GM10266 (cell line): ENCODE data around the gene DNAI1.

ENCODE experiments used
- DNase-seq: peaks from one replicate; pipeline ENCODE4 v3.0.0; 2012; ENCODE audit errors: extremely low spot score
- CTCF ChIP-seq: IDR thresholded peaks from 2 replicates; pipeline ENCODE4 v1.5.1; 2012; ENCODE audit warnings: mild to moderate bottlenecking, low read depth; ENCODE audit not compliant: control insufficient read depth, insufficient read depth; ENCODE audit errors: missing control alignments

Gene DNAI1

GRCh38 chr9:34563262-34563661, 104.7 kb downstream of the DNAI1 start:
- TF ChIP-seq CTCF: no peak
- no peak for DNase-seq

- DNase-seq: no peak
- TF ChIP-seq CTCF: no peak
Measured at GRCh38 chr9:34564617-34565016, 106.0 kb downstream of the DNAI1 start.

GRCh38 chr9:34565856-34566255, 107.3 kb downstream of the DNAI1 start:
- no peak for DNase-seq
- TF ChIP-seq CTCF: no peak

- no peak for TF ChIP-seq CTCF
- no peak for DNase-seq
Measured at GRCh38 chr9:34566322-34566721, 107.7 kb downstream of the DNAI1 start.

- no peak for DNase-seq
- no peak for TF ChIP-seq CTCF
Measured at GRCh38 chr9:34566972-34567371, 108.4 kb downstream of the DNAI1 start.

- no peak for DNase-seq
- TF ChIP-seq CTCF: no peak
Measured at GRCh38 chr9:34568133-34568532, 109.5 kb downstream of the DNAI1 start.

GRCh38 chr9:34568774-34569173, 110.2 kb downstream of the DNAI1 start:
- DNase-seq: no peak
- no peak for TF ChIP-seq CTCF
